ENCODE measurements around the gene SPATA20. TPM values are rescaled to one million over a fixed set of nuclear protein-coding genes. Genes with fewer than 3 reads are reported as not detected.
A peak's percentile ranks its signal among the peaks of the same experiment; 100 is the strongest.

SPATA20 gene
- total RNA-seq, 1 donor from 2014 or later = 70.0 TPM

DNA sequence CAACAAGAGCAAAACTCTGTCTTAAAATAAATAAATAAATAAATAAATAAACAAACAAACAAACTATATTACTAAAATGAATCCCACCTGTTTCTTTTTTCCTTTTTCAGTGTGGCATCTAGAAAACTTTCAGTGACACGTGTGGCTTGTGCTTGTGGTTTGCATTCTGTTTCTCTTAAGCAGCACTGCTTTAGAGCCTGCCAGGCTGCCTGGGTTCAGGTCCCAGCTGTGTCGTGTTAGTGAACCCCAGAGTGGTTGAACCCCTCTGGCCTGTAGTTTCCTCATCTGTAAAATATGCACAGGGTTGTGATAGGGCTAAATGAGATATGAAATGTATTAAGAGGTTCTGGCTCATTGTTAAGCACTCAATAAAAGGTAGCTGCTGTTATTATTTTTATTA is 26.5 kb upstream of the SPATA20 start:
- no peak for DNase-seq (ENCODE audit: low spot score)

DNA sequence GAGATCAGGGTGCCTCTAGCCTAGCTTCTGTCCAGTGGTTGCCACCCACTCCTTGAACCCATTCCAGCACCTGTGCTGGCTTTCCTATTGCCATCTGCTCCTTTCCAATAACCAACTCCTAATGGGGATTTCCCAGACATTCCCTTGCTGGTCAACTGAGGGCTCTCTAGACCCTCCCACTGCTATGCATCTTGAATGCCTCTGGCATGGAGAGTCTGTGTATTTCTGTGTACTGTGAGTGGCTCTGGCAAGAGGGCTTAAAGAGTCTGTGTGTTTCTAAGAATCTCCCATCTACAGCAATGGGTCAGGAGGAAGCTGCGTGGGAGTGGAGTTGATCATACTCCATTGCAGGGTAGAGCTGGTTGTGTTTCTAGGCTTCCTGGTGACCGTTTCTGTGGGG is 25.5 kb upstream of the SPATA20 start:
- DNase-seq (ENCODE audit: low spot score) = no peak

DNA sequence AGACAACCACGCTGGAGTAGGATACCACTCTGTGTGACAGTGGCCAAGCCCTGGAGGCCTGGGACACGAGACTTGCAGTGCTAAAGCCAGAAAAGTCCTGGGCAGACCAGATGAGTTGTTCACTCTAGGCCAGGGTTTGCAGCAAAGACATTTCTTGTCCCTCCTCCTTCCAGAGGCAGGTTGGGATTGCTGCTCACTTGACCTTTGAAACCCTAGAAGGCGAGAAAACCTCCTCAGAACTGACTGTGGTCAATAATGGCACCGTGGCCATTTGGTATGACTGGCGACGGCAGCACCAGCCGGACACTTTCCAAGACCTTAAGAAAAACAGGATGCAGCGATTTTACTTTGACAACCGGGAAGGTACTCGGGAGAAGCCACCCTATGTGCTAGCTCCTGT is 24.2 kb upstream of the SPATA20 start:
- DNase-seq (ENCODE audit: low spot score) = no peak

DNA sequence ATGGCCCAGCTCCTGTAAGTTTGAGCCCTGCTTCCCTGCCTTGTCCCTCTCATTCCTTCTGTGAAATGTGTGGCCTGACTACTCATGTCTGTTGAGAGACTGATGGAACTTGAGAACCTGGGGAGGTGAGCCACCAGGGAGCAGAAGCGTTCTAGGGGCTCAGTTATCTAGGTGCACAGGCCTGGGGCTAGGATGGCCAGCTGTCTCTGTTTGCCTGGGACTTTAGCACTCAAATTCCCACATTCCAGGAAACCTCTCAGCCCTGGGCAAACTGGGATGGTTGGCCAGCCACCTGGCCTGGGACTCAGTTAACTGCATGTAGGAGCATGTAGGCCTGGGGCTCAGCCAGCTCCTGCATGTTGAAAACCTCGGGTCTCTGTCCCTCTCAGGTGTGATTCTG is 23.8 kb upstream of the SPATA20 start:
- no peak for DNase-seq (ENCODE audit: low spot score)

DNA sequence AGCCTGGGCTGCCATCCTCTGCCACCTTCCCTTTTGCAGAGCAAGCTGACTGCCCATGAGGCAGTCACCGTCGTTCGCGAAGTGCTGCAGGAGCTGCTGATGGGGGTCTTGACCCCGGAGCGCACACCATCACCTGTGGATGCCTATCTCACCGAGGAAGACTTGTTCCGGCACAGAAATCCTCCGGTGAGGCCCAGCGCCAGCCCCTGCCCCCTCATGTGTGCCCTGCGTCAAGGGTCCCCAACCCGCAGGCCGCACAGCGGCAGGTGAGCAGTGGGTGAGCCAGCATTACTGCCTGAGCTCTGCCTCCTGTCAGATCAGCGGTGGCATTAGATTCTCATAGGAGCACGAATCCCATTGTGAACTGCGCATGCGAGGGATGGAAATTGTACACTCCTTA is 22.1 kb upstream of the SPATA20 start:
- DNase-seq (ENCODE audit: low spot score) = no peak

DNA sequence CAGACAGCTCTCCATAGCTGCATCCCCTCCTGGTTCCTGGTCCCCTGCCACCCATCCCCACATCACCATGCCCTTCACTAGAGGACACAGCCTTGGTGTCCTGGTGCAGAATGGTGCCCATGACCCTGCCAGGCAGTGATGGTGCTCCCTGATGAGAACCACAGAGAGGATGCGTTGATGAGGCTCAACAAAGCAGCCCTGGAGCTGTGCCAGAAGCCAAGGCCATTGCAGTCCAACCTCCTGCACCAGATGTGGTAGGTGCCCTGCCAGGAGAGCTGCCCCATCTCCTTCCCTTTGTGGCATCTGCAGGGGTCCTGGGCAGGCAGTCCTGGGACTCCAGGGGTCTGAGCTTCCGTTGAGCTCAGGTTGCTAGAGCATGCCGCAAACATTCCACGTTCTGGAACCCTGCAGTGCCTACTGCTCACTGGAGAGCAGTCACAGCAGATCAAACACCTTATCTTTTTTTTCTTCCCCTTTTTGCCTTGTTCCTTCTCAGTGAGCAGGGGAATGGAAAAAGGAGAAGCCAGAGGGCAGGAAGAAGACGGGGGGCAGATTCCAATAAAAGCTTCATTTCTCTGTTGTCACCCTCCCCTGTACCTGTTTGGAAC is 19.7 kb upstream of the SPATA20 start:
- no peak for DNase-seq (ENCODE audit: low spot score)

DNA sequence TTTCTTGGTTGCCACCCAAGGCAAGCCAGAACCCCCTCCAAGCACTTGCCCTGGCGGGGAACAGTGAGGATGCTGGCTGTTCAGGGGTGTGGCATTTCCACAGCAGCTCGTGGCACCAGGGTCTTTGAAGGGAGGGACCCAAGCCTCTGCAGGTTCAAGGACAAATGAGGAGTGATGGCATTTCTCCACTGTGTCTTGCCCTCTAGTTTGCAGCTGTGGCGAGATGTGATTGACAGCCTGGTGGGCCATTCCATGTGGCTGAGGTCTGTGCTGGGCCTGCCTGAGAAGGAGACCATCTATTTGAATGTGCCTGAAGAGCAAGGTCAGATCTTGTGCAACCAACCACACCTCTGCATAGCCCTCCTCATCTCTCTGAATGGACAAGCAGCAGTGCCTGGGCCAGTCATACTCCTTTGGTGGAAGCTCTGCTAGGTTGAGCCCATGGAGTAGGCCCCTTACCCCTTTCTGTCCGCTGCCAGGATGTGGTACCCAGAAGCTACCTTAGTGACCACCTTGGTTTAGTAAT is 19.0 kb upstream of the SPATA20 start:
- DNase-seq (ENCODE audit: low spot score) = no peak

DNA sequence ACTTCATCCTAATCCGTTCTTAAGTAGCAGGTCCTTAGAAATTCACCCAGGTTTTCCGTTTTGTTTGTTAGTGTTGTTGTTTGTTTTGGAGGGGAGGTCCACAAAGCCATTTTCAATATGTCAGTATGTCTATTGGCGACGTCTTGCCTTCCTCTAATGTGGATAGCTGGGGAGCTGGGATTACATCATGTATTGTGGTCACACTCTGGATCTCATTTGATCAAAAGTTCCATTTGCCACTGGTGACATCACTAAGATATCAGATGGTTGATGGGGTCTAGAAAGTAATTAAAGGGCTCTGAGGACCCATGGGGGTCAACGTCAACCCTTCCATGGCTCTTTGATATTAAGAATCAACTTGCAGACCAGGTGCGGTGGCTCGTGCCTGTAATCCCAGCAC is 17.1 kb upstream of the SPATA20 start:
- no peak for DNase-seq (ENCODE audit: low spot score)

DNA sequence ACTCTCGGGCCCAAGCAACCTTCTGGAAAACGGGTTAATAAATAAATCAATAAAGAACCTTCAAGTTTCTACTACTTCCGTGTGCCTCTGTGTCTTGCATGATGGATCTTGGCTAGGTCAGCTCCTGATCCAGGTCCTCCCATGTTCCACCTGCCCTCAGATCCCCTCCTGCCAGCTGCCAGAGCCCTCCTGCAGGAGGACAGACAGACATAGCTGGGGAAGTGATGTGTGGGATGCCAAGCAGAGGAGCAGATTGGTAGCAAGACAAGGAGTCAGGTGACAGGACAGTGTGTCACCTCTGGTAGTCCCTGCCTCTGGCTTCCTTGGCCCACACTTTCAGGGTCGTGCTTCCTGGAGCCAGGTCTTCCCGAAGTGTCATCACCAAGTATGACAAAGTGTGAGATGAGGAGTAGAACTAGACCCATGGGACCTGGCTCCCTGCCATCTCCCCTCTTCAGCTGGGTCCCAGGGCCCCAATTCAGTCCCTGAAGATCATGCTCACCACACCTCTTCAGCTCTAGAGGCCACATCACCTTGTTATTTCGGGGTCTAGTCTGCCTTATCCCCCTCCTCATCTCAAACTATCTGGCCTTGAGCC is 15.4 kb upstream of the SPATA20 start:
- DNase-seq (ENCODE audit: low spot score) = no peak

DNA sequence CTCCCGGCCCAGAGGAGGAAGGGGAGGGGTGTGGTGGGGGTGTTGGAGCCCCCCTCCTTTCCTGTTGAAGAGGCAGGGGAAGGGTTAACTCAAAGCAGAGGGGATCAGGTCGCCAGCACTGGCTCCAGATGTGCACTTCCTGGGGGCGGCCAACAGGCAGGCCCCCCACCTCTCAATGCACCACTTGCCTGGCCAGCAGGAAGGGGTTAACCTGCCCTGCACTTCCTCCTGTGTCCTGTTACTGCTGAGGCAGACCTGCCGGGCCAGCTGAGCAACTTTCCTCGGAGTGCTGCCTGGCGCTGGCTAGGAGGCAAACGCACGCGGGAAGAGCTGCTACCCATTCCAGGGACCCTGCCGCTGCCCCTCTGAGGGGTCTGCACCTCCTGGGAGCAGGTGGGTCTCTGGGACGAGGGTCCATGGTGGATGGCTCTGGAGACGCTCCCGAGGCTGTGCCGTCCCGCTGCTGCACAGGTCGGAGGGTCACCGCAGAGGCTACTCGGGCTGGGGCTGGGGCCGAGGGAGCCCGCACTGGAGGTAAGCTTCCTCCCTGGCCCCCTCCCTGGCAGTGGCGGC is 14.4 kb upstream of the SPATA20 start, which contains the start of gene EPN3:
Gene EPN3, plus strand, starts transcription at position 284 of the 573 bp plus-strand sequence. CDS start 3,822 bp downstream, outside the sequence.
- DNase-seq (ENCODE audit: low spot score) = peak; percentile 78

DNA sequence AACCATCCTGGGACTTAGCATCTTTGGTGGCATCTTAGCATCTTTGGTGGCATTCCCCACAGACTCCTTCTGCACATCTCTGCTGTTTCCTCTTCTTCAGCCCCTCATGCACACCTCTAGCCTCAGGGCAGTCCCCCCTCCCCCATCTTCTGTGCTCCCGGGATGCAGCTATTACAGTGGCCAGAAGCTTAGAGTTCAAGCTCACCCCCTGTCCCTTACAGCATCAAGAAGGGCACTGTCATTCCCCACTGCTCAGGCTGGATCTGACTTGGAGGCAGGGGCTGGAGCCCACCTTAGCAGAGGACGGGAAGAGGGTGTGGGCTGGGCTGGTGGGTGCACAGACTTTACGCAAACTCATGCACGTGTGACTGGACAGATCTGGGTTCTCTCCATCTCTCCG is 13.8 kb upstream of the SPATA20 start:
- no peak for DNase-seq (ENCODE audit: low spot score)

DNA sequence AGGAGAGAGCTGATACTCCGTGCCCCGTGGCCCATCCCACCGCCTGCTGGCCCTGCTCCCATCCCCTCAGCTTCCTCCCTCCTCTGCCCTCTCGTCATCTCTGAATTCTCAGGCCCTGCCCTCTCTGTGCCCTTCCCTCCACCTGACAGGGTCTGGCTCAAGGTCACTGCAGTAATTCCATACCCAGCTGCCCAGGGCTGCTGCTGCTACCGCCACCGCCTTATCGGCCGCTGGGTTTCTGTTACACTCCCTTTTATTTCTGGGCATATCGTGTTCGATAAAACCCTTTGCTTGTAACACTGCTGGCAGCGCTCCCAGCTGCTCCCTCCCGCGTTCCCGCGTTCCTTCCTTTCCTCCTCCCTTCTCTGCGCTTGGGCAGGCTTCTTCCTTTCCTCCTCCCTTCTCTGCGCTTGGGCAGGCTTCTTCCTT is 13.2 kb upstream of the SPATA20 start:
- DNase-seq (ENCODE audit: low spot score) = peak; percentile 87

DNA sequence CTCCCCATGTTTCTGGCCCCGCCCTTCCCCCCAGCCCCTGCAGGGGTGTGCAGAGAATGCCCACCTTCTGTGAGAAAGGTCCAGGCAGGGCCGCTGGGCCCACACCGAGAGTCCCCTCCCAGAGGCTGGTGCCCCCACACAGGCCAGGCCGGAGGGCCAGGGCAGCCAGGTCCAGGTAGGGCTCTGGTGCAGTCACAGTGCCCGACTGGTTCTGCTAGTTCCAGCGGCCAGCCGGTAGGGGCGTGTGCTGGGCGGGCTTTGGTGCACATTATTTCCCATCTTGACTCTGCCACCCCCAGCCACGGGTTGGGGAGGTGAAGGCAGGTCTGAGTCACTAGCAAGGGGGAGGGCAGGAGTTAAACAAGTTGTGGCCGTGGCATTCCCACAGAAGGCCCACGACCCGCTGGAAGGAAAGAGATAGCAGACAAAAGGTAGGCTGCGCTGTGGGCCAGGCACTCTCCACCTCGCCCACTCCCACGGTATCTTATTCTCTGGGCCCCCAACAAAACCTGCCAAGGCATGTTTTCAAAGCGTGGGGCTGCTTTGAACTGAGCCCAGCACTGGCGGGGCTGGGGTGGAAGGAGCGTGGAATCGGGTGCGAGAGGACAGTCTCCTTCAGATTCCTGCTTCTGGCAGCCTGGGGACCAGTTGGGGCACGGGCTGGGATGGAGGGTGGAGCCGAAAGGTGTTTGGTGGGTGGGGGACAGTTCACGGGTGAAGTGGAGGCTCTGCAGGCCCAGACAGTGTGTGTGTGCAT is 12.6 kb upstream of the SPATA20 start:
- DNase-seq (ENCODE audit: low spot score) = peak; percentile 69

DNA sequence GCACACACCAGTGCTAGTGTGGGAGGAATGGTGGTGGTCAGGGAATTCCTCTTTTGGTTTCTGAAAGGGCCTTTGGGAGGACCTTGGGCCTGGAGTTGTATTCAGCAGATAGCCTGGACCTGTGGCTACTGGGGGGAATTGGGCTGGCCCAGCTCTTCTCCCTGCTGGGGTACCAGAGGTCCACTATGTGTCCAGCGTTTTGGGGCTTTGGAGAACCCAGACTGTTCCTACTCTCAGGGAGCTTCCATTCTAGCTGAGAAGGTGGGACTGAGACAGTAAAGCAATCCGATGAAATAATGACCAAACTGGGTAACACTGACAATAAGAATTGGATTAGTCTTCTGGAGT is 12.0 kb upstream of the SPATA20 start:
- DNase-seq (ENCODE audit: low spot score) = no peak

DNA sequence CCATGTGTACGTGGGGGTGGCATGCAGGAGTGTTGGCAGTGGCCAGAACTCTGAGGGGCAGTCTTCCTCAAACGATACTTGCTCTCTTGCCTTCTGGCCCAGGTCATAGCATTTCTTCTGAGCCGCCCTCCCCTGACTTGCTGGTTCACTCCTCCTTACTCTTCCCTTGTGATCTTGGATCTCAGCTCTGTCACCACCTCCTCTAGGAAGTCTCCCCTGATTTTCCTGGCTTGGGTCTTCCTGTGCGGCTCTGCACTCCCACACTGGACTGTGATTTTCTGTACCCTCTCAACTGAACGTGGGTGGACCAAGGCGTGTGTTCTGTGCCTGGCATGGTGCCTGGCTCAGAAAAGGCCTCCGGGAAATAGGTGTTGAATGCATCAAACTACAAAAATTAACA is 11.6 kb upstream of the SPATA20 start:
- no peak for DNase-seq (ENCODE audit: low spot score)

DNA sequence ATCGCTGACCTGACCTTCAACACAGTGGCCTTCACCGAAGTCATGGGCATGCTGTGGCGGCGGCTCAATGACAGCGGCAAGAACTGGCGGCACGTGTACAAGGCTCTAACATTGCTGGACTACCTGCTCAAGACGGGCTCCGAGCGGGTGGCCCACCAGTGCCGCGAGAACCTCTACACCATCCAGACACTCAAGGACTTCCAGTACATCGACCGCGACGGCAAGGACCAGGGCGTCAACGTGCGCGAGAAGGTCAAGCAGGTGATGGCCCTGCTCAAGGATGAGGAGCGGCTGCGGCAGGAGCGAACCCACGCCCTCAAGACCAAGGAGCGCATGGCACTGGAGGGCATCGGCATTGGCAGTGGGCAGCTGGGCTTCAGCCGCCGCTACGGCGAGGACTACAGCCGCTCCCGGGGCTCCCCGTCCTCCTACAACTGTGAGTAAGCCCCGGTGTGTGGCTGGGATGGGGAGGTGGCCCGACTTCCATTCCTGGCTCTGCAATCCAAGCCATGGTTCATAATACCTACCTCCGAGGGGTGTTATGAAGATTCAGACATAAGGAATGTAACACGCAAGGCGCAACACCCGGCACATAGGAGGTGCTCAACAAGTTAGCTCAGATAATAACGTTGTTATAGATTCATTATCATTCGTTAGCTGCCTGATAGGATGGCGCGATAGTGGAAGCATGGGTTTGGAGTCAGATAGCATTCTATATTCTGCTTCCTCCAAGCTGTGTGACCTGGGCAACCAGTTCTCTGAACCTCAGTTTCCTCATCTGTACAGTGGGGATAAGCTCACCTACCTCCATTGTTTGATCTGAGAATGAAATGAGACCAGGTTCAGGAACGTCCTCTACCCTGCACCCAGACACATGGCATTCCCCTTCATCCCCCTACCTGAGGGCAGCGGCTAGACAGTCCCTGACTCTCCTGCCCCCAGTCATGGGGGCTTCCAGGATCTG is 10.0 kb upstream of the SPATA20 start:
- no peak for DNase-seq (ENCODE audit: low spot score)

DNA sequence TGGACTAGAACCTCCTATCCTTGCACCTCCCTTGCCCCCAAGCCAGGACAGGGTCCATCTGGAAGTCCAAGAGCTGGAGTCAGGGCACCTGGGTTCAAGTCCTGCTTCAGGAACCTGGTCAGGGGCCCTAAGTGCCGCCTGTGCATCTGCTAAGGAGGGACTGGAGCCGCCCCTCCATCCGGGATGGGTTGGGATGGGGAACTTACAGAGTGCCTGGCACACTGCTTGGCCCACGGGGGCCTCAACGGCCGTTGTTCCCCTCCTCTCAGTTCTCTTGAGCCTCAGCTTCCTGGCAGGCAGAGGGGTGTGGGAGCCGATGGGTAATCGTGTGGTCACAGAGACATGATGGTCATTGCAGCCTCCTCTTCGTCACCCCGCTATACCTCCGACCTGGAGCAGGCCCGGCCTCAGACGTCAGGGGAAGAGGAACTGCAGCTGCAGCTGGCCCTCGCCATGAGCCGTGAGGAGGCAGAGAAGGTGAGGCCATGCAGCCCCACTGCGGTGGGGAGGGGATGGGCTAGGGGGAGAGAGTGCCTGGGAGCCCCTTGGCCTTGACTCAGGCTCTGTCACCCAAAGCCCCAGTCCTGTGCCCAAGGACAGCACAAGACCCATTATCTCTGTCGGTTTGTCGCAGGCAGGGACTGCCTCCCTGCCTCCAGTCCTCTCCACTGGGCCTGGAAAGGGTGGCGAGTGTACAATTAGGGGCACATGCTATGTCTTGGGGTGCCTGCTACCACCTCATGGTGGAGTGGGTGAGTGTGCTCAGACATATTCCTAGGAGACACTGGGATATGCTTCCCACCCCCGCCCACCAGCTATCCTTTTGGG is 9.0 kb upstream of the SPATA20 start:
- no peak for DNase-seq (ENCODE audit: low spot score)

DNA sequence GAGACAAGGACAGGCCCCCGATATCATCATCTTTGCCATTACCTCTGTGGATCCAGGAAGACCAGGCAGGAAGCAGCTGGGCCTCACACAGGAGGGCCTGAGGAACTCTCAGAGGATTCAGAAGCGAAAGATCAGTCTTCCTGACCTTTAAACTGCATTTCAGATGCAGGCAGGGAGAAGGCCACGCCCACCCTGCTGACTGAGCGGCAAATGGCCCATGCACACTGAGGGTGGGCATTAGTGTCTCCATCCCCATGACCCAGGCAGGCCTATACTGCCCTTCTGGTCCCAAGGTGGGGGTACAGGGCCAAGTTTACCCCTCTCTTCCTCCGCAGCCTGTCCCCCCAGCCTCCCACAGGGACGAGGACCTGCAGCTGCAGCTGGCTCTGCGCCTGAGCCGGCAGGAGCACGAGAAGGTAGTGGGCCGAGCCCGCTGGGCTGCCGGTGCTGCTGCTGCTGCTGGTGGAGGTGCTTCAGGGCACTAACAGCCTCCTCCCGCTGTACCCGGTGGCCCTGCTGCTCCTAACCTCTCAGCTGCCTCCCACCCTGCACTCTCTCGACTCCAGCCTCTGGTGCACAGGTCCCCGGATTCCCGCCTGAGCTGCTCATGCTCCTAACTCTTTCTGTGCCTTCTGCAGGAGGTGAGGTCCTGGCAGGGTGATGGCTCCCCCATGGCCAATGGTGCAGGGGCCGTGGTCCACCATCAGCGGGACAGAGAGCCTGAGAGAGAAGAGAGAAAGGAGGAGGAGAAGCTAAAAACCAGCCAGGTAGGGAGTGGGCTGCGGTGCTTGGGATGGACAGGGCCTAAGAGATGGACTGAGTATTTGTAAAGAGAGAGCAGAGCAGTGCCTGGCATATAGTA is 8.2 kb upstream of the SPATA20 start:
- no peak for DNase-seq (ENCODE audit: low spot score)

DNA sequence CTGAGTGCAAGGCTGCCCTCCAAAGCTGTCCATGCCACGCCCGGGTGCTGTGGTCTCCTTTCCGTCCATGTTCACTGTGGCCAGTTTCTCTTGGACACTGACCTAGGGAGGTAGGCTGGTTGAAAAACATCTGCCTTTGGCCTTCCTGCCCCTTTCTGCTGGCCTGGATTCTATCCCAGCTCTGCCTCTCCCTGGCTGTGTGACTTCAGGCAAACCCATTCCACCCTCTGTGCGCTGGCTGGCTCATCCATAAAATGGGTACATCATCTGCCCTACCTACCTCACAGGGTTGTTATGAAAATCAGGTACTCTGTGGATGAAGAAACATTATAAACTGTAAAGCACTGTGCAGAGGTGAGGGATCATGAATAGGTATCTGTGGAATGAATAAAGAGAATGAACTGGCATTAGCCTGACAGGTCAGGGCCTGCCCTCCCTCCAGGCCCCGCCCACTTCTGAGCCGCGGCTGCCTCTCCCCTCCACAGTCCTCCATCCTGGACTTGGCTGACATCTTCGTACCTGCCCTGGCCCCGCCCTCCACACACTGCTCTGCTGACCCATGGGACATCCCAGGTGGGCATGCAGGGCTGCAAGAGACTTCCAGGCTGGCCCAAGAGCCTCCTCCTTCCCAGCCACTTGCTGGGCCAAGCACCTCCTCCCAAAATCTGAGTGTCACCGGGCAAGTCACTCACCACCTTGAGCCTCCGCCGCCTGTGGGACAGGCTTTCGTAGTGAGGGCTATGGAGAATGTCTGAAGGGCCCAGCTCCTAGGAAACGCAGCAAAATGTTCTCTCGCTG is 7.0 kb upstream of the SPATA20 start:
- DNase-seq (ENCODE audit: low spot score) = no peak

All from mucosa of gallbladder (tissue), 1 donor.